Stimulated activated CD8-positive, alpha-beta memory T cell treated with anti-CD3 and anti-CD28 coated beads, Interleukin-15, amount 100 ng/mL, for 48 hours (primary cell): ENCODE results near the gene MAML2.

Source experiments
- DNase-seq, 2 donors: peaks; one replicate each; pipeline ENCODE4 v3.0.0-alpha.2; 2020; ENCODE audit warnings: low read depth in 2 of 2

MAML2 gene

DNA sequence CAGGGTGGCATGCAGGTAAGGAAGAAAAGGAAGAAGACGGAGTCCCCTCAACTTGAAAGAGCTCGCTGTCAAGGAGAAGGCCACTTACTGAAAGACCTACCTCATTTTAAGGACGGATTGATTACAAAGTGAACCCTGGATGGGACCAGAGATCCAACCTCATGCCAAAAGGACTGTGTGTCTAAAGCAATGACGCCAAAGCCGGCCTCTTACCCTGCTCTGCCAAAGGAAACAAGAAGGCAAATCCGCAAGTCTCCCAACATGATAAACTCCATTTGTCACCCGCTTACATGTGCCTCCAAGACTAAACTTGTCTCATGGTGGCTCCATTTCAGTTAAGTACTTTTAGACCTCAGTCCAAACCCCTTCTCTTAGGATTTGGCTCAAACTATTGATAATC, 270.4 kb downstream of the MAML2 start:
- no peak for DNase-seq

GRCh38 chr11:96070453-96070852, 272.5 kb downstream of the MAML2 start:
- no peak for DNase-seq

- no peak for DNase-seq
These were observed 275.8 kb downstream of the MAML2 start for GRCh38 chr11:96067160-96067559.

GRCh38 chr11:96065379-96065778, 277.6 kb downstream of the MAML2 start:
- DNase-seq = no peak

GRCh38 chr11:96063886-96064285, 279.1 kb downstream of the MAML2 start:
- DNase-seq = no peak

DNA sequence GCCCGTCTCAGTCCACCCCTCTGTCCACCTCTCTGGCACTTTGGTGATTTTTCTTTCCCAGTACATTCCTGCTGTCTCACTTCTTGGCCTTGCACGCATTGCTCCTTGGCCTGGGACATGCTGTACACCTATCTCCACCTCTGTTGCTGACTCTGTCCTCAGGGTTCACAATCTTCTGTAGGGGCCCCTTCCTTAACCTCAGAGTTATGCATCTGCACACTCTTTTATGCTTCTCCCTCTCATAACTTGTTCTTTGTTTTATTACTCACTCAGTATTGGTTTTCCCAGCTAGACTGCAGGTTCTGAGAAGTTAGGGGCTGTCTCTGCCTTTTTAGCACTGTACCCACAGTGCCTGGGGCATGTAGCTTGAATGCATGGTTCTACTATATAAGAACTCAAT, 279.9 kb downstream of the MAML2 start:
- DNase-seq = no peak

- DNase-seq = no peak
These were observed 280.9 kb downstream of the MAML2 start for GRCh38 chr11:96062134-96062533.

GRCh38 chr11:96061730-96062129, 281.3 kb downstream of the MAML2 start:
- no peak for DNase-seq

DNA sequence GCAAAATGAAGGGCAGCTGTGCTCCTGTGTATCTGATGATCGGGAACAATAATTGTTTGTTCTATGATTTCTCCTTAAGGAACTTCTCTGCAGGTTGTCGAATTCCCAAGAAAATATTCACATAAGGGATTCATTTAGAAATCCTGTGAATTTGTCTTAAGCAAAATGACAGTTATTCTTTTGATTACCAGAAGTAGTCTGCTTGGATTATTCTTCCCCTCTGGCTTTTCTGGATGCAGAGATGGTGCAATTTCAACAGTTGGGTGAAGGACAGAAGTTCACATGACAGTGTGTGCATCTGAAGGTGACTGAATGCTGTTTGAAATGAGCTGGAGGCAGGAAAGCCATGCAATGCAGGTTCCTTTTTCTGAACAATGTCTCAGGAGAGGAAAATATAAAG, 281.9 kb downstream of the MAML2 start:
- no peak for DNase-seq

DNA sequence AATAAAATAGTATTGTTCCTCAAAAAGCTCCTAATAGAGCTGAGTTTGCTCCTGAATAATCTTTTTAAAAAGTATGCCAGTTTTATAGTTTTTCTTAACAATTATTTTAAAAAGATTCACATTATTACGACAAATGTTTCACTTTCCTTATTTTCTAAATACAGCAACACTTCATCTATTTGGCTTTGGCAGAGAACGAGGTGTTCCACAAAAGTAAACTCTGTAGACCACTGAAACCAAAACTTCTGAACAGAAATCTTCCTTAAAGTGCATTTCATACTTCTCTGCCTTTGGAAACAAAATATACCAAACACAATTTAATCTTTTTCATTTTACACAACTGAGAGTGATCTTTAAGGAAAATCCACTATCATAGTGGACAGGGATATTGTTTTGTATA, 285.5 kb downstream of the MAML2 start:
- DNase-seq = no peak

DNA sequence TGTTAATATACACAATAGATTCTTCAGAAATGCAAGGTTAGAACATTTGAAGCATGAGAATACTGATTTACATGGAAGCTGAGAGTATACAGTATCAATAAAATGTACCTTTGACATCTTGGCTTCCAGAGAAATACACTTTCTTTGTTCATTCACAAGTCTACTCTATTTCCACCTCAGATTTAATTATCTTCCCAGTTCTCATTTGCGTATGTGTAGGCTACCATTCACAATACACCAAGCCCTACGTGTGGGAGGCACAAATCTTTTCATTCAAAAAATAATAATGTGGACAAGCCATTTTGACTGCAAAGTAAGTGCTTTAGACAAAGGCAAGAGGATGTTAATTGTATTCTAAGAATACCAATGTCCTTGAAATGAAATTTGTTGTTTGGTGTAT, 286.4 kb downstream of the MAML2 start:
- DNase-seq = no peak

- no peak for DNase-seq
These were observed 287.1 kb downstream of the MAML2 start for GRCh38 chr11:96055706-96056387.

DNA sequence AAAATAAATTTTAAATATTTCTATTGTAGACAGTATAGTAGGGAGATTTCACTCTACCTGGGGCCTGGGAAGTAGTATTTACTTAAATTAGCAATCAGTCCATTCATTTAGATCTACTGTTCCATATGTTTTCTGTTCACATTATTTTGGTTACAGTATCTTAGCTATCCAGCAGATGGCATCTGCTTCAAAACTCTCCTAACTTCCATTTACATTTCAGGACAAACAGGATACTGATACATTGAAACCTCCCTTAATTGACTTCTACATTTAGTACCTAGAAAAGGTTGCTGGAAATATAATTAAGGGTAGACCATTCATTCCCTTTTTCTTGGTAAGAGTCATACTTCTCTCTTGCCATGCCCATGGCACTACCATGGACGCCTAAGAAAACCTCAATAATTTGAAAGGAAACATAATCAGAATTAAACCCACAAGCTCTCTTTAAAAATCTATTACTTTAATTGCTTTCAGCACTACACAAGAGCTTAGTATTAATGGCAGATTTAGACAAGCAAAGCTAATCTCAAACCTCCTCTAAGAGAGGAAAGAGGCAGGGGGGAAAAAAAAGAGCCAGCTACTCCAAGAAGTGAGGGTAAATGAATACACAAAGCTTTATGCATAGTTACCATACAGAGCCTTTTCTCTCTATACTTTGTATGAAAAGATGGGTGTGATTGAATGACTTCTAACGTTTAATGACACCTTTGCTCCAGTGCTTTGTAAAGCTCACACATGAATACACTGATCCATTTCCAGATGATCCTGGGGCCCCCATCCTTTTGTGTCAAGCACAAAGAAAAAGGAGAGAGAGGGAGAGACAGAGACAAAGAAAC, 287.9 kb downstream of the MAML2 start:
- no peak for DNase-seq

- DNase-seq = no peak
These were observed 289.9 kb downstream of the MAML2 start for GRCh38 chr11:96052921-96053651.

- no peak for DNase-seq
These were observed 291.2 kb downstream of the MAML2 start for GRCh38 chr11:96051820-96052219.

DNA sequence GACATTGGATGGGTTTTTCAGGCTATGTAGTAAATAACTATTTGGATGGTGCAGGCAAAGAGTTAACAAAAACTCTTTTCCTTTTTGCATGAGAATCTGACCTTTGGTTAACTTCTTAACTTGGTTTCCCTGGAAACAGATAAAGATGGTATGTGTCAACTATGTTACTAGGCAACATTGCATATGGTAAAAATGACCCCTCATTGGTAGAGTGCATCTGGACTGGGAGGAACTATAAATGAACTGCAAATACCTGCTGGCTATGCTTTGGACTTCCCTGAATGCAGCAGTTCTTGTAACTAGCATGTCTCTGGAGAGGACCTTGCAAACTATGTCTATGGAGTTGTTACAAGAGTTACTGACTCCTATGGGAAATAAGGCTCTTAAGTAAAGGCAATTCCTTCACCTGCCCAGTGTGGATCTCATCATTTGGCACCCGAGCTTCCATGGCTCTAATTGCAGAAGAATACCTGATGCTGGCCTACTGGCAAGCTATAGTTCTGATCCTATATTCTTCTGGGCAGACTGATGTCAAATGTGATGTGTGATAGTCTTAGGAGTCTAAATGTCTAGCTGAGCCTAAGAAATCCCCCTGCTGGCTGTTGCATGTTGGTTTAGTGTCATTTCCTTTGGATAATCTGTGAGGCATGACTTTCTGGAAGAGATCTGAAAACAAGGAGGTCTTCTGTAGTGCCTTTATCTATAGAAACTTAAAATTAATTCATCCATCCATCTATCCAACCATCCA, 292.4 kb downstream of the MAML2 start:
- DNase-seq = no peak

- no peak for DNase-seq
These were observed 293.6 kb downstream of the MAML2 start for GRCh38 chr11:96049426-96049825.

- DNase-seq = no peak
These were observed 297.2 kb downstream of the MAML2 start for GRCh38 chr11:96045622-96046456.

GRCh38 chr11:96044747-96045146, 298.2 kb downstream of the MAML2 start:
- DNase-seq = no peak

DNA sequence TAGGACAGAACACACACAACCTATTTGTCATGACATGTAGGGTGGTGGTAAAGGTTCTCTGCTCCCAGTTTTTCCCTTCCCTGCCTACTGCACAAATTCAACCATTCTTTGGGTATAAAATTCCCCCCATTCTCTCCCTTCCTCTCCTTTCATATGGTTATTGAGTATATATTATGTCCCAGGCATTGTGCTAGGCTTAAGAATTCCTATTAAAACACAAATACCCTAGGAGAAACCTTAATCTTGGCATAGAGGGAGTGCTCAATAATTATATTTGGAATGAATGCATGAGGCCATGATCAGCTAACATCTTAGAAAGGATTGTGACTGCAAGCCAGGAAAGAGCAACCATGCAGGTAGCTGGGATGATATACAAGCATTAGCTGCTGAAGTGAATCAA, 298.7 kb downstream of the MAML2 start:
- no peak for DNase-seq

GRCh38 chr11:96043291-96043690, 299.7 kb downstream of the MAML2 start:
- DNase-seq = no peak
